ENCODE results near the gene MLNR.

MLNR gene

GRCh38 chr13:49234741-49235140 lies 14.6 kb downstream of the MLNR start:
- Histone ChIP-seq H3K4me3 (ENCODE audit: low read depth, low read length) (no peak overlapping the region), H3K27me3 (replicated peaks) (no peaks in the 10 kb centered on the region), H3K36me3 (replicated peaks) (no peaks in the 10 kb centered on the region), H3K27ac (no peak overlapping the region)
- no peak for TF ChIP-seq CTCF (IDR thresholded peaks at IDR 0.05; ENCODE audit: low read depth, low read length, missing control alignments)
- in situ Hi-C loops (cut with HindIII; ENCODE audit: low pct_ligation_motif_present, low sequenced_read_pairs), result no loop called here
- DNase-seq, result no peak

- DNase-seq, result no peak
- Histone ChIP-seq H3K4me3 (ENCODE audit: low read depth, low read length) (no peak overlapping the region), H3K36me3 (replicated peaks) (no peaks in the 10 kb centered on the region), H3K27ac (no peak overlapping the region), H3K27me3 (replicated peaks) (no peaks in the 10 kb centered on the region)
- in situ Hi-C loops (cut with HindIII; ENCODE audit: low pct_ligation_motif_present, low sequenced_read_pairs), result no loop called here
- TF ChIP-seq CTCF (IDR thresholded peaks at IDR 0.05; ENCODE audit: low read depth, low read length, missing control alignments), result no peak
Observed at GRCh38 chr13:49235856-49236431, 15.8 kb downstream of the MLNR start.

- no peak for DNase-seq
- no peaks in the 10 kb centered on the region for H3K27me3 ChIP-seq (replicated peaks)
- in situ Hi-C loops (cut with HindIII; ENCODE audit: low pct_ligation_motif_present, low sequenced_read_pairs), result no loop called here
- H3K27ac ChIP-seq, result no peak overlapping the region
- H3K36me3 ChIP-seq (replicated peaks), result no peaks in the 10 kb centered on the region
- TF ChIP-seq CTCF (IDR thresholded peaks at IDR 0.05; ENCODE audit: low read depth, low read length, missing control alignments), result no peak
- H3K4me3 ChIP-seq (ENCODE audit: low read depth, low read length), result no peak overlapping the region
Observed at GRCh38 chr13:49238621-49239020, 18.5 kb downstream of the MLNR start.

GRCh38 chr13:49240017-49240416 lies 19.9 kb downstream of the MLNR start:
- in situ Hi-C loops (cut with HindIII; ENCODE audit: low pct_ligation_motif_present, low sequenced_read_pairs), result no loop called here
- Histone ChIP-seq H3K27me3 (replicated peaks) (no peaks in the 10 kb centered on the region), H3K27ac (no peak overlapping the region), H3K4me3 (ENCODE audit: low read depth, low read length) (no peak overlapping the region), H3K36me3 (replicated peaks) (no peaks in the 10 kb centered on the region)
- peak; percentile 80 for TF ChIP-seq CTCF (IDR thresholded peaks at IDR 0.05; ENCODE audit: low read depth, low read length, missing control alignments)
- peak; percentile 33 for DNase-seq

- H3K27me3 ChIP-seq (replicated peaks), result no peaks in the 10 kb centered on the region
- no peak for DNase-seq
- in situ Hi-C loops (cut with HindIII; ENCODE audit: low pct_ligation_motif_present, low sequenced_read_pairs), result no loop called here
- H3K36me3 ChIP-seq (replicated peaks), result no peaks in the 10 kb centered on the region
- H3K27ac ChIP-seq, result no peak overlapping the region
- TF ChIP-seq CTCF (IDR thresholded peaks at IDR 0.05; ENCODE audit: low read depth, low read length, missing control alignments), result no peak
- no peak overlapping the region for H3K4me3 ChIP-seq (ENCODE audit: low read depth, low read length)
Observed at GRCh38 chr13:49241296-49241695, 21.2 kb downstream of the MLNR start.

- H3K27me3 ChIP-seq (replicated peaks), result no peaks in the 10 kb centered on the region
- no peak overlapping the region for H3K27ac ChIP-seq
- no peak overlapping the region for H3K4me3 ChIP-seq (ENCODE audit: low read depth, low read length)
- in situ Hi-C loops (cut with HindIII; ENCODE audit: low pct_ligation_motif_present, low sequenced_read_pairs), result no loop called here
- no peaks in the 10 kb centered on the region for H3K36me3 ChIP-seq (replicated peaks)
- no peak for DNase-seq
- TF ChIP-seq CTCF (IDR thresholded peaks at IDR 0.05; ENCODE audit: low read depth, low read length, missing control alignments), result no peak
Observed at GRCh38 chr13:49245101-49245500, 25.0 kb downstream of the MLNR start.

Measured in brain microvascular endothelial cell (primary cell).